Neuronal stem cell (in vitro differentiated cells): ENCODE results near the gene MAPK8.

Source experiments
- DNase-seq: peaks from one replicate; pipeline ENCODE4 v3.0.0-alpha.2; 2013; ENCODE audit warnings: low spot score
- H2AFZ ChIP-seq: one replicate; pipeline ENCODE4 v1.6.1; 2013; ENCODE audit warnings: mild to moderate bottlenecking, low read length, inconsistent platforms
- H2AK5ac ChIP-seq: 2 replicates; pipeline ENCODE4 v1.6.1; 2013; ENCODE audit warnings: low read depth, mild to moderate bottlenecking, inconsistent platforms, low read length, moderate library complexity, mixed read lengths
- H2BK120ac ChIP-seq: 2 replicates; pipeline ENCODE4 v1.6.1; 2013; ENCODE audit warnings: low read depth, mild to moderate bottlenecking, inconsistent platforms, low read length, moderate library complexity, mixed read lengths
- H2BK12ac ChIP-seq: one replicate; pipeline ENCODE4 v1.6.1; 2013; ENCODE audit warnings: low read length, inconsistent platforms
- H2BK15ac ChIP-seq: 2 replicates; pipeline ENCODE4 v1.6.1; 2013; ENCODE audit warnings: mild to moderate bottlenecking, low read length, inconsistent platforms, mixed read lengths
- H2BK5ac ChIP-seq: one replicate; pipeline ENCODE4 v1.6.1; 2013; ENCODE audit warnings: inconsistent platforms, mild to moderate bottlenecking, low read length, moderate library complexity
- H3K14ac ChIP-seq: one replicate; pipeline ENCODE4 v1.6.1; 2013; ENCODE audit warnings: low read length, inconsistent platforms
- H3K18ac ChIP-seq: 2 replicates; pipeline ENCODE4 v1.6.1; 2013; ENCODE audit warnings: low read length, inconsistent platforms
- H3K23ac ChIP-seq: 2 replicates; pipeline ENCODE4 v1.6.1; 2013; ENCODE audit warnings: low read depth, mild to moderate bottlenecking, mixed read lengths, low read length, inconsistent platforms; ENCODE audit not compliant: poor library complexity
- H3K27ac ChIP-seq: replicated peaks from 3 replicates; pipeline ENCODE4 v1.5.1; 2013; ENCODE audit warnings: low read length, inconsistent platforms
- H3K27me3 ChIP-seq, 3 experiments: 2 replicates each; pipeline ENCODE4 v1.6.1; 2013; ENCODE audit warnings: low read length in 3 of 3, mild to moderate bottlenecking in 2 of 3, inconsistent platforms in 1 of 3, low read depth in 1 of 3, mixed read lengths in 1 of 3, moderate library complexity in 1 of 3; ENCODE audit not compliant: control insufficient read depth in 3 of 3, insufficient read depth in 3 of 3
- H3K36me3 ChIP-seq, 2 donors: replicated peaks in 1 of 2; 2 replicates each; pipeline ENCODE4 v1.6.1; 2013; ENCODE audit warnings: low read length in 2 of 2; ENCODE audit not compliant: control insufficient read depth in 2 of 2, insufficient read depth in 2 of 2
- H3K4ac ChIP-seq: 2 replicates; pipeline ENCODE4 v1.6.1; 2013; ENCODE audit warnings: inconsistent platforms, mild to moderate bottlenecking, low read length, moderate library complexity
- H3K4me1 ChIP-seq, 2 donors: 1 replicate in 1 of 2; 2 replicates in 1 of 2; pipeline ENCODE4 v1.6.1; 2013; ENCODE audit warnings: low read length in 2 of 2, low read depth in 1 of 2; ENCODE audit not compliant: control insufficient read depth in 2 of 2, insufficient read depth in 1 of 2
- H3K4me2 ChIP-seq: one replicate; pipeline ENCODE4 v1.6.1; 2013; ENCODE audit warnings: mild to moderate bottlenecking, low read length, inconsistent platforms; ENCODE audit not compliant: insufficient read depth, poor library complexity, severe bottlenecking
- H3K4me3 ChIP-seq, 2 donors: 2 replicates each; pipeline ENCODE4 v1.5.1; 2013; ENCODE audit warnings: low read length in 2 of 2, mild to moderate bottlenecking in 2 of 2, inconsistent platforms in 1 of 2, moderate library complexity in 1 of 2
- H3K79me1 ChIP-seq: one replicate; pipeline ENCODE4 v1.6.1; 2013; ENCODE audit warnings: low read depth, mild to moderate bottlenecking, inconsistent platforms, low read length, moderate library complexity
- H3K9ac ChIP-seq: one replicate; pipeline ENCODE4 v1.6.1; 2013; ENCODE audit warnings: mild to moderate bottlenecking, low read depth, low read length, inconsistent platforms; ENCODE audit not compliant: poor library complexity
- H3K9me3 ChIP-seq, 2 donors: replicated peaks in 1 of 2; 2 replicates each; pipeline versions ENCODE3 to v1.6.1; 2013; ENCODE audit warnings: low read length in 2 of 2, mild to moderate bottlenecking in 2 of 2, inconsistent platforms in 1 of 2, low read depth in 1 of 2, mixed read lengths in 1 of 2, moderate library complexity in 1 of 2; ENCODE audit not compliant: control insufficient read depth in 2 of 2, insufficient read depth in 1 of 2
- H4K8ac ChIP-seq: one replicate; pipeline ENCODE4 v1.6.1; 2013; ENCODE audit warnings: low read depth, mild to moderate bottlenecking, inconsistent platforms, low read length, moderate library complexity
- H4K91ac ChIP-seq: one replicate; pipeline ENCODE4 v1.6.1; 2013; ENCODE audit warnings: low read length, low read depth, mild to moderate bottlenecking, inconsistent platforms; ENCODE audit not compliant: poor library complexity
- WGBS, 2 donors: extraction: QIAGEN DNeasy Blood & Tissue Kit; methylation state at CpG; one replicate each; pipeline ENCODE4 v1.1.7; 2013; ENCODE audit warnings: missing lambda C conversion rate in 2 of 2, mixed read lengths in 1 of 2; ENCODE audit not compliant: insufficient read length in 2 of 2, insufficient replicate concordance in 1 of 2; ENCODE audit errors: extremely low coverage in 2 of 2; 5-methylcytosine and 5-hydroxymethylcytosine counted together

Gene MAPK8

DNA sequence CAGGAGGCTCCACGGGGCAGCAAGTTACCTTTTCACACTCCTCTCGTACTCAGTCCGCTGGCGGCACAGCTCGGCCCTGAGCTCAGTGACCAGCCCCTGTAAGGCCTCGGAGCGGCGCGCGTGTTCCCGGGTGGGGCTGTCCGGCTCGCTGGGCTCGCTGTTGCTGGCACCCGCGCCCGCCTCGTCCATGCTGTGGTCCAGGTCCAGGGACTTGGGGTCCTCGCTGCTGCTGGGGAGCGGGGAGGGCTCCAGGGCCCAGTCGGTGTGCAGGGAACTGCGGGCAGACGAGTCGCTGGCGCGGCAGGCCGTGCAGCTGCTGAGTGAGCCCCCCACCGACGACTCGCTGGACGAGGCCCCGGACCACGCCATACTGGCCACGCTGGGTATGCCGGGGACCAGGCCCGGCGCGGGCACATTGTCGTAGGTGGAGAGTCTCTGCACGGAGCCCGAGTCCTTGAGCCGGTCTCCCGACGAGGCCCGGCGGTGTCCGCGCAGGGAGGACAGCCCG lies 143.8 kb downstream of the MAPK8 start:
- H3K23ac ChIP-seq = peak overlapping the region; percentile 80
- no peak overlapping the region for H2AFZ ChIP-seq
- H4K91ac ChIP-seq = no peak overlapping the region
- H3K4me3 ChIP-seq = peak overlapping the region in 1 of 2 donors; percentile 23
- H2BK12ac ChIP-seq = peak overlapping the region; percentile 73
- no peak overlapping the region for H2BK120ac ChIP-seq
- H2BK5ac ChIP-seq = peak overlapping the region; percentile 82
- no peak overlapping the region for H3K9ac ChIP-seq
- H3K79me1 ChIP-seq = peaks cover 4% of the 10 kb centered on the region
- no peak overlapping the region for H2BK15ac ChIP-seq
- no peak overlapping the region for H3K27ac ChIP-seq
- no peak for DNase-seq
- peak overlapping the region; percentile 57 for H3K18ac ChIP-seq
- H3K27me3 ChIP-seq = no peaks in the 10 kb centered on the region
- H3K4ac ChIP-seq = no peak overlapping the region
- H3K4me2 ChIP-seq = no peak overlapping the region
- peak overlapping the region; percentile 39 for H3K14ac ChIP-seq
- H3K36me3 ChIP-seq = no peaks in the 10 kb centered on the region
- H4K8ac ChIP-seq = no peak overlapping the region
- WGBS, 2 donors = no CpG with 5 or more reads among the region's 49 CpGs
- H3K4me1 ChIP-seq = peaks cover 0 to 4% of the 10 kb centered on the region in 2 donors
- peak overlapping the region; percentile 21 for H2AK5ac ChIP-seq
- H3K9me3 ChIP-seq = no peaks in the 10 kb centered on the region

DNA sequence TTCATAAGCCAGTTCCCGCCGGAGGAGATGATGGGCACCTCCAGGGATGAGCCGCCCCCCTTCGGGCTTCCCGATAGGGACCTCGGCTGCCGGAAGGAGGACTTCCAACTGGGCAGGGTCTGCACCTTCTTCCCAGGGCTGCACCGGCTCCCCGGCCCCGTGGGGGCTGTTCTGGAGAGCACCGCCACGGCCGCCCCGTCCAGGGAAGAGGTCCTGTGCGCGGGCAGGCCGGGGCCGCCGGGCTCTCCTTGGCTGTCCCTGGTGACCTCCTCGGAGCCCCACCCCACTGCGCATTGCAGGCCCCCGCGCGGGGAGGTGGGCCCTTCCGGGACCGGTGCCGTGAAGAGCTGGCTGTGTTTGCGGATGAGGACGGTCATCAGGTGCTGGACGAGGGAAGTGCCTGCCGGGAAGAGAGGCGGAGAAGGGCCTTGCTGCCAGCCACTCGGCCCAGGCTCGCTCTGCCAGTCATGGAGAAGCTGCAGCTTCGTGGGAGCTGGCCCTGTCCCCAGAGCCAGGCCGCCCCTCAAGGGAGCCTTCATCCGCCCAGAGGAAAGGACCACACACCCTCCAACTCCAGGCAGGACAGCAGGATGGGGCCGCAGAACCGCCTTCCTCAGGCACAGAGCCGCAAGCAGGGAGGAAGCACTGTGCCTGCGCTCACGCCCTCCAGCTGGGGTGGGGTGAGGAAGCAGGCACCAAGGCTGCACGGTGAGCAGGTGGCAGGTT lies 144.4 kb downstream of the MAPK8 start:
- Histone ChIP-seq H3K4me3 (no peak overlapping the region), H3K14ac (peak overlapping the region; percentile 99), H3K4me1 (no peaks in the 10 kb centered on the region), H2AK5ac (no peak overlapping the region), H4K8ac (no peak overlapping the region), H3K27ac (no peak overlapping the region), H3K79me1 (peaks cover 4% of the 10 kb centered on the region), H2BK5ac (no peak overlapping the region), H3K36me3 (no peaks in the 10 kb centered on the region), H2AFZ (no peak overlapping the region), H3K9ac (peak overlapping the region; percentile 77), H2BK15ac (no peak overlapping the region), H3K18ac (peak overlapping the region; percentile 57), H2BK12ac (no peak overlapping the region), H3K23ac (no peak overlapping the region), H4K91ac (no peak overlapping the region), H3K9me3 (no peaks in the 10 kb centered on the region), H2BK120ac (no peak overlapping the region), H3K27me3 (no peaks in the 10 kb centered on the region), H3K4me2 (no peak overlapping the region), H3K4ac (no peak overlapping the region)
- WGBS, 2 donors = no CpG with 5 or more reads among the region's 43 CpGs
- no peak for DNase-seq

DNA sequence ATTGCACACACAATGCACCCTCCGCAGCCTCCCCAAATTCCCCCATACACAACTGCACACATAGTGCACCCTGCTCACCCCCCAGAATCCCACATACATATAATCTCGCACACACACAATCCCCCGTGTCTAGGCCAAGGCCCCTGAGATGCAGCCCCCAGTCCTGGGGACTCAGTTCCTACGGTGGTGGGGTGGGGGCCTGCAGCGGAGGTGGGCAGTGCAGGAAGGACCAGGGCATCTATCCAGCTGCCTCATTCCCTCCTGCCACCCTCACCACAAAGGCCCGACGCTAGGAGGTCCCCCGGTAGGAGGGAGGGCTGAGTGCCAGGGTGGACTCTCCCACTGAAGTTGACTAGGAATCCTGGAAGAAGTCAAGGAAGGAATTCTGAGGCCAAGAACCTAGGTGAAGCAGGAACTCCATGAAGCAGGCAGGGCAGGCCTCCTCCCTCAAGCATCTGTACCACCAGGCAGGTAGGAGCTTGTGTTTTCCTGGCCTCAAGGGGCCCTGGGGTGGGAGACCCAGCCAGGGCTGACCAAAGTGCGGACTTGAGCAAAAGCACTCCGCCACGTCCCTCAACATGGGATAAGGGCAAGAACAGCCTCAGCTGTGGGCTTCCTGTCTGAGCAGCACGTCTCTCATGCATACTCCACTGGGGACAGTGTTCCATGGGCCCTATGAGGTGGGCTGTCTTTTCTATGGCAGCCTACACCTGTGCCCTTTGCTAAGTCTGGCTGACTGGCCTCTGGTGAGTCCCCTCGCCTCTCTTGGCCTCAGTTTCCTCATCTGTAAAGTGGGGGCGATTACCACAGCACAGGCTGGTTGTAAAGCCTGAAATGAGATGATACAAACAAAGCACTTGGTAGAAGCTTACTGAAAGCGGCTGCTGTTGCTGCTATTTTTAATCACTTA lies 145.7 kb downstream of the MAPK8 start:
- H3K9me3 ChIP-seq = no peaks in the 10 kb centered on the region
- H3K4me1 ChIP-seq = peaks cover 0 to 5% of the 10 kb centered on the region in 2 donors
- no peak overlapping the region for H2BK120ac ChIP-seq
- no peak overlapping the region for H3K18ac ChIP-seq
- no peak overlapping the region for H2AK5ac ChIP-seq
- H3K79me1 ChIP-seq = peaks cover 4% of the 10 kb centered on the region
- H3K23ac ChIP-seq = no peak overlapping the region
- WGBS, 2 donors = no CpG with 5 or more reads among the region's 15 CpGs
- H3K9ac ChIP-seq = no peak overlapping the region
- H3K36me3 ChIP-seq = no peaks in the 10 kb centered on the region
- H3K14ac ChIP-seq = no peak overlapping the region
- H4K8ac ChIP-seq = no peak overlapping the region
- H3K4me3 ChIP-seq = no peak overlapping the region
- DNase-seq = no peak
- H3K4ac ChIP-seq = no peak overlapping the region
- H3K27ac ChIP-seq = no peak overlapping the region
- no peak overlapping the region for H2BK5ac ChIP-seq
- H2BK15ac ChIP-seq = no peak overlapping the region
- H3K27me3 ChIP-seq = no peaks in the 10 kb centered on the region
- no peak overlapping the region for H4K91ac ChIP-seq
- H3K4me2 ChIP-seq = no peak overlapping the region
- H2AFZ ChIP-seq = no peak overlapping the region
- H2BK12ac ChIP-seq = no peak overlapping the region

DNA sequence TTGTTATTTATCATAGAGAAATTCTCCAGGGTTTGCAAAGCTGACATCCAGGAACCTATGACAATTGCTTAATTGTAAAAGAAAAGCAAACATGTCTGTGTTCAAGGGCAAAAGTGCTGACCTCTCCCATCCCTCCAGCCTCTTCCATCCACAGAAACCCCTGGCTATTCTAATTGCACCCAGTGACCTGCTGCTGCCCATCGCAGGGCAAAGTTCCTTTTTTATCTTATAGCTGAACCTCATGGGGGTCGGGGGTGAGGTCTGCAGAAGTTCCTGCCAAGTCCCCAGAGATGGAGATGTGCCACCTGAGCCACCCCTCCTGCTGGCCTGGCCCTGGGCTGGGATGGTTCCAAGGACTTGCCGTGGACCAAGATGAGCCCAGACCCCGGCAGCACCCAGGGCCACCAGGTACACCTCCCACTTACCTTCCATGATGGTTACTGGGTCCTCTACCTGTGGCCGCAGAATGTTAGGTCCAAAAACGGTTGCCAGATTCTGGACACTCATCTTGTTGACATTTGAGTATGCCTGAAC lies 146.5 kb downstream of the MAPK8 start:
- Histone ChIP-seq H3K27ac (no peak overlapping the region), H2BK120ac (no peak overlapping the region), H3K4ac (no peak overlapping the region), H3K23ac (peak overlapping the region; percentile 32), H3K27me3 (no peaks in the 10 kb centered on the region), H2AK5ac (no peak overlapping the region), H3K4me3 (no peak overlapping the region), H4K91ac (no peak overlapping the region), H2AFZ (no peak overlapping the region), H3K14ac (no peak overlapping the region), H2BK12ac (no peak overlapping the region), H3K9me3 (no peaks in the 10 kb centered on the region), H4K8ac (no peak overlapping the region), H2BK5ac (no peak overlapping the region), H3K18ac (no peak overlapping the region), H3K4me2 (no peak overlapping the region), H2BK15ac (no peak overlapping the region), H3K79me1 (peaks cover 4% of the 10 kb centered on the region), H3K36me3 (no peaks in the 10 kb centered on the region), H3K4me1 (peaks cover 0 to 5% of the 10 kb centered on the region in 2 donors), H3K9ac (no peak overlapping the region)
- WGBS, 2 donors = no CpG with 5 or more reads among the region's 6 CpGs
- DNase-seq = no peak
